Vagina (tissue), 2 donors: ENCODE data around the gene UGT2B17.
"Not testable (repeated sequence)": the region's sequence is repeated elsewhere in the genome, so short reads cannot be mapped to it uniquely, and the experiment has no call there.

Experiments
- CTCF ChIP-seq, 3 experiments: fragments of 450-650 bp in 2 of 3; fragments of 200-600 bp in 1 of 3; sonication (generic) in 1 of 3; IDR thresholded peaks; one replicate each; pipeline ENCODE4 v1.5.1; 2017 to 2019; ENCODE audit warnings: antibody characterized with exemption in 3 of 3, mild to moderate bottlenecking in 2 of 3, moderate library complexity in 2 of 3
- POLR2A ChIP-seq, 2 donors: fragments of 450-650 bp; IDR thresholded peaks; one replicate each; pipeline ENCODE4 v1.6.1; 2017; ENCODE audit warnings: antibody characterized with exemption in 2 of 2, mild to moderate bottlenecking in 2 of 2, moderate library complexity in 2 of 2

GRCh38 chr4:68569036-68569435 lies 7.1 kb downstream of the UGT2B17 start:
- not testable (repeated sequence) for TF ChIP-seq CTCF, POLR2A (IDR thresholded peaks at IDR 0.05)
